ENCODE results near the gene RETREG1.
"Not testable (repeated sequence)": the region's sequence is repeated elsewhere in the genome, so short reads cannot be mapped to it uniquely, and the experiment has no call there.

The RETREG1 gene

DNA sequence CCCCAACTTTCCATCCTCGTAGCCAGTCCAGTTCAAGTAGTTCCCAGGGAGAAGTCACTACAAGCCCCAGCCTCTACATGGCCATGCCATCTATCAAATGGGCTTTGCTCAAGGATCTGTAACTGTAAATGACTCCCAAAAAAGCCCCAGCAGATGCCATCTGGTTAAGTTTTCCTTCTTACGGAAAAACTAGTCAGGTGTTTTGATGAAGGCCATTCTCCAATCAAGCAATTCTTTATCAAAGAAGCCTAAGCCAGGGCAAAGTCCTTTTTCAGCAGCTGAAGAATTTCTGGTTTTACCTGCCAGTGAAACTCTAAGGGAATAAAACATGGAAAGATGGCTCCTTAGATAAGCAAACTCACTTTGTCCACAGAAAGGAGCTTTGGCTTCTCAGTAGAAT, 129.3 kb downstream of the RETREG1 start:
- DNase-seq (ENCODE audit: low read depth): no peak

DNA sequence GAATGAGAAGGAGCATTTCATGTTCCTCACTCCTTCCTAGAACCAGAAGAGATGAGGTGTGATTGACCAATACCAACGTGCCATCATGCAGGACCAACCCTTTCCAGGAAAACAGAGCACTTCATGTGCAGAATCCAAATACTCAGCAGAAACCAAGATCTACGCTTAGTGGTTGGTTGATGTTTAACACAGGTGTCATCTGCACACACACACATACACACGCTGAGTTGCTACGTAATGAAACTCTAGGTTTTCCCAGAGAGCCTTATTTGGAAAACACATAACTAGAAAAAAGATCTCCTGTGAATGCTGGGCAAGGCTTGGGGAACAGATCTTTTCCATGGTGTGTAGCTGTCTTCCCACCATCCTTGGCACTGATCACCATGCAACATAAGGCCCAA, 130.1 kb downstream of the RETREG1 start:
- no peak for DNase-seq (ENCODE audit: low read depth)

- DNase-seq (ENCODE audit: low read depth): no peak
Observed at GRCh38 chr5:16485656-16486055, 131.1 kb downstream of the RETREG1 start.

DNA sequence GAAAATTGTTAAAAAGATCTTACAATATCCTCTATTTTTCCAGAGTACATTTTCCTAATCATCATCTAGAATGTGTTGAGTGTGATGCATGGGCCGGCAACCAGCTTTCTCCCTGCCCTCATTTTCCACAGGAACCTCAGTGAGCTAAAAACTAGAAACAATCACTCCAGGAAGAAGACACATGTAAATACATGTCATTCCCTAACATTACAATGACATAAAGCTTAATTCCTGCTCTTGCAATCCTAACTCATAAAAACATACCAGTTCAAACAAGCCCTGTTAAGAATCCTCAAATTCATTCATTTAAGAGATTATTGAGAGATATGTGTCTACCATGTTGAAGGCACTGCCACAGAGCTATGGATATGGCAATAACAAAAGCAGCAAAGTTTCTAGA, 132.7 kb downstream of the RETREG1 start:
- no peak for DNase-seq (ENCODE audit: low read depth)

DNA sequence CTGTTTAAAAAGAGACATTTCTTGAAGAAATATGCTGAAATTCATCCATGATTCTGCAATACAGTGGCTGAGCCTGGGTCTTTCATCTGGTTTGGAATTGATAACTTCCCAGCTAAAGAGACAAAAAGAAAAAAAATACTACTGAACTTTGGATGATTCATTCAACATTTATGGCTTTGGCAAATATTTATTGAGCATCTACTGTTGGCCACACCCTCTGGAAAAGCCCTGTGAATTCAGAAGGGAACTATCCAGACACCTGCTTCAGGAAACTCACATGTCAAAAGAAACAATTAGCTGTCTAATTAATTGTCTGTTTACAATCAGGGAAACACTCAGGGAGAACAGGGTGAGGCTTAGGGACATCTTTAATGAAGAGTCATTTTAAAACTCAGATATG, 133.4 kb downstream of the RETREG1 start:
- no peak for DNase-seq (ENCODE audit: low read depth)

- DNase-seq (ENCODE audit: low read depth): no peak
Observed at GRCh38 chr5:16482891-16483290, 133.9 kb downstream of the RETREG1 start.

- DNase-seq (ENCODE audit: low read depth): no peak
Observed at GRCh38 chr5:16480821-16481538, 135.8 kb downstream of the RETREG1 start.

DNA sequence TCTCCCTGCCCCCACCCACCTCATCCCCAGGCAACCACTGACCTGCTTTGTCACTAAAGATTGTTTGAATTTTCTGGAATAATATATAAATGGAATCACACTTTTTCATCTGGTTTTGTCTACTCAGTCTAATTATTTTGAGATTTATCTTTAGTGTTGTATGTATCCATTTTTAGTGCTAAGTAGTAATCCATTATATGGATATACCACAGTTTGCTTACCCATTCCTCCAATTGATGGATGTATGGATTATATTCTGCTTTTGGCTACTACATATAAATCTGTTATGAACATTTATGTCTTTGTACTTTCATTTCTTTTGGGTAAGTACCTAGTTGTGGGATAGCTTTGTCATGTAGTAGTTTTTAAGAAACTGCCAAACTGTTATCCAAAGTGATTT, 136.7 kb downstream of the RETREG1 start:
- DNase-seq (ENCODE audit: low read depth): no peak

- no peak for DNase-seq (ENCODE audit: low read depth)
Observed at GRCh38 chr5:16477541-16477940, 139.3 kb downstream of the RETREG1 start.

- DNase-seq (ENCODE audit: low read depth): not testable (repeated sequence)
Observed at GRCh38 chr5:16476417-16476816, 140.4 kb downstream of the RETREG1 start.

DNA sequence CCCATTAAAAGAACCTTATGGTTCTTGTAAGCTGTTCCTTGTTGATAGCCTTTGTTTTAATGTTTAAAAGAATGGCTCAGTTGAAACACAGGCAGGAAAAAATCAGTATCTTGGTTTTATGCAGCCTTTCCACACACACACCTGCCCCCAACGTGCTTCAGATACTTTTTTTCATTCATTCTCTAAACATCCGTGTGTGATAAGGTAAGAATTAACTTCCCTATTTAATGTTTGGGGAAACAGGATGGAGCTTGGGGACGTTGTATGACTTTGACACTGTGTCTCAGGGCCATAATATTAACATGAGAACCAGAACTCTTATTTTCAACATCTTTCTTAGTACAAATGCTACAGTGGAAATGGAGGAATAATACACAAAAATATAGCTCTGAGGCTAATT, 145.4 kb downstream of the RETREG1 start:
- no peak for DNase-seq (ENCODE audit: low read depth)

- DNase-seq (ENCODE audit: low read depth): no peak
Observed at GRCh38 chr5:16467363-16468219, 149.2 kb downstream of the RETREG1 start.

DNA sequence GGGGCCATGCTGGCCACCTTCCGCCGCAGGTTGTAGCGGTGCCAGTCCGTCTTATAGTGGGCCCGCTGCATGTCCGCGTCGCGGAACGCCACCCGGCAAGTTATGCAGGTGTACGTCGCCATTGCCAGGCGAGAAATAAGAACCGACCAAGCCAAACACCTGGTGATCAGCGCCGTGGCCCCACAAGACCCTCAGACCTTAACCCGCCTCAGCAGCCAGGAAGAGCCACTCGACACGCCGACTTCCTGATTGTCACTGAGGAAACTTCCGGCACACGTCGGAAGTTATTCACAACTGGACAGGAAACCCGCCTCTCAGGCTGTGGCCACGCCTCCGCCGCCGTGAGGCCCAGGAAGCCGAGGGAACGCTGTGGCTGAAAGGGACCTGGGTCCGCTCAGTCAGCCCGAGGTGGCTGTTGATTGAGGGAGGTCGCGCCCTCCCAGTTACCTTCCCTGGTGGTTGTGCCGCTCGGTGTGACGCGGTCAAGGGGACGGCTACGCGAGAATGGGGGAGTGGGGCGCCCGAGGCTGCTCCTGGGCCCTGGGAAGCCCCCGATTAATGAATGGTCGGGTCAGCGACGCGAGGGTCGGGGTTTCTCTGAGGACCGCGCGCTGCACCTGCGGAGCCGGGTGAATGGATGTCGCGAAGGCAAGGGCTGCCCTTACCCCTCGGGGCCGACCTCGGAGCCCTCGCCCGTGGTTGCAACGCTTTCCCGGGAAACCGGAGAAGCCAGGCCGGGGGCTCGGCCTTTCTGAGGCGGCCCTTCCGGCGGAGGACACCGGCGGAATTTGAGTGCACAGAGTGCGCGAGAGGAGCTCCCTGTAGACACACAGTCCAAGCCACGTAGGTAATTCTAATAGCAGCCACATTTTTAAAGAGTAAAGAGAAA, 151.0 kb downstream of the RETREG1 start, which contains the start of gene ZNF622:
TSS of gene ZNF622 (minus strand) at position 257 of the 889 bp plus-strand sequence. CDS start at position 122, 135 bp downstream.
- DNase-seq (ENCODE audit: low read depth): peak; percentile 77

- DNase-seq (ENCODE audit: low read depth): no peak
Observed at GRCh38 chr5:16464664-16465543, 151.9 kb downstream of the RETREG1 start.

- DNase-seq (ENCODE audit: low read depth): no peak
Observed at GRCh38 chr5:16464231-16464630, 152.6 kb downstream of the RETREG1 start.

GRCh38 chr5:16461782-16462181, 155.0 kb downstream of the RETREG1 start:
- DNase-seq (ENCODE audit: low read depth): no peak

DNA sequence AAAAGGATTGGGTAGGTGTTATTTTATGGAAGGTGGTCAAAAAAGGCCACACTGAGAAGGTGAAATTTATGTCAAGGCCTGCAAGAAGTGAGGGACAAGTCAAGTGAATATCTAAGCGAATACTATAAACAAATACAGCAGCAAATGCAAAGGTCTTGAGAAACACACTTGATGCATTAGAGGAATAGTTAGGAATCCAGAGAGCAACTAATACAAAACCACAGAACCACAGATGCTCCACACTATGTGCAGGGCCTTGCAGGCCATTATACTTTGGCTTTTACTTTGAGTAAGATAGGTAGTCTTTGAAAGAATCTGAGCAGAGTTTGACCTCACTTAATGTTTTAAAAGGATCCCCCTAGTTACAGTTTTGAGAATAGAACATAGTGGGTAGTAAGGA, 155.8 kb downstream of the RETREG1 start:
- no peak for DNase-seq (ENCODE audit: low read depth)

DNA sequence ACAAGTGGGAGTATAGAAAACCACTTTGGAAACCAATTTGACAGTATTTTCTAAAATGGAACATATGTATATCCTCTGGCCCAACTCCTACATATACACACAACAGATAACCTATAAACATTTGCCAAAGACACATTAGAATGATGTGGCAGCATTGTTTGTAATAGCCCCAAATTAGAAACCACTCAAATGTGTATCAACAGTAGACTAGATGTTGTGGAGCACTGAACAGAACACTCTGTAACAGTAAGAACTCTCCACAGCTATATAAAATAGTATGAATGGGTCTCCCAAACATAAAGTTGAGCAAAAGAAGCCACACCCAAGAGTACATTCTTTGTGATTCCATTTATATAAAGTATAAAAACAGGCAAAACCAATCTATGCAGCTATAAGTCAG, 157.3 kb downstream of the RETREG1 start:
- DNase-seq (ENCODE audit: low read depth): no peak

DNA sequence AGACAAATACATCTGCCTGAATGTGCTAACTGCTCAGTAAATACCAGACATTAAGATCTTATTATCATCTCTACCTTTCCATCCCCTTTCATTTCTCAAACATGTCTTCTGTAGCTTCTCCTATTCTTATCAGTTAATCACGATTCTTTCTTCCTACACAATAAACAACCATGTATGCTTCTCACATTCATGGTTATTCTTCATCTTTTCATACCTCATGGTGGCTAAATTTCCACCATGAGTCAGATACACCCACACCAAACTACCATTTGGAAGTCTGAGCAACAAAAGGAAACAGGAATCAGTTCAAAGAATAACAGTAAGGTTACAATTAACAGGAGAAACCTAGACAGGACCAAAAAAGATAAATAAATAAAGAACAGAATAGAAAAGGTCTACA, 158.9 kb downstream of the RETREG1 start:
- DNase-seq (ENCODE audit: low read depth): no peak

DNA sequence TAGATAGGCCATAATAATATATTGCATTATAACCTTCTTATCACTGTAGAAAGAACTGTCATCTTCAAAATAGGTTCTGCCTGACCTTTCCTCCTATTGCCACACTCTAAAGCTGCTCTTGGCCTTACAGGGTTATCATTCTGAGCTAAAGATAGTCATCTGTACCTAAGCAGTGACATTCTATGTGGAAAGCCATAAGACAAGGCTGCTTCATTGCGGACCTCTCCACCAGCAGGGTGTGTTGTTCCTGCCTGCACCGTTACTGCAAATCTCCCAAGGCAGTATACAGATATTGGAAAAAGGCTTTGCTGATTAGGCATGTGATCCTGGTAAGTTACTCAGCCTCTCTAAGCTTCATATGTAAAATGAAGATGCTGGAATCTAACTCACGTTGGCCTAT, 159.3 kb downstream of the RETREG1 start:
- no peak for DNase-seq (ENCODE audit: low read depth)

DNA sequence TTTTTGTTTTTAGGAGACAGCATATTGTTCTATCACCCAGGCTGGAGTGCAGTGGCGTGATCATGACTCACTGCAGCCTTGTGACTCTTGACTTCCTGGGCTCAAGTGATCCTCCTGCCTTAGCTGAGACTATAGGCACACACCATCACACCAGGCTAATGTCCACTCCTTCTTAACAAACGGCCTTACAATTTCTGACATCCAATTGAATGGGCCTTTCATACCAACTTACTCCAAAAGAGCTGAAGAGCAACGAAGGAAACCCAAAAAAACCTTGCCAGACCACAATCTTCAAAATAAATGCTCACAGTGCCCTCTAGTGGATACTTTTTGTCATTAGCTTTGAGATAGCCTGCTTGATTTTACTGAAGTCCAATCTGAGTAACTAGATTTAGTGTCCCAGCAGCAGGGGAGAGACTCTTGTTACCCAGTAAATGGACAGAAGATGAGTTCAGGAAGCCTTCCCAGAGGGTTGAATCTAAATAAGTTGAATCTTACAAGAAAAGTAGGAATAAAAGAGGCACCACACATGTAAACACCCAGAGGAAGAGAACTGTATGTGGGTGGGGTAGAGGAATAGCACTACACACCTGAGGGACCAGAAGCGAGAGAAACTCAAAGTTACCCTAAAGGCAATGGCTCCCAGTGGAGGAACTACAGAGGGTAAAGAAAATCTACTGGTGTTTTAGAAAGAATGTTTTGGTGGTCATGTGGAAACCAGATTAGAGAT, 160.5 kb downstream of the RETREG1 start:
- no peak for DNase-seq (ENCODE audit: low read depth)
